ENCODE measurements around the gene XKR7. TPM values are rescaled to one million over a fixed set of nuclear protein-coding genes. Genes with fewer than 3 reads are reported as not detected.
"Not testable (repeated sequence)": the region's sequence is repeated elsewhere in the genome, so short reads cannot be mapped to it uniquely, and the experiment has no call there.

XKR7 gene
- total RNA-seq, 2 donors from 2014 or later: 0.05 TPM; not detected in 1

DNA sequence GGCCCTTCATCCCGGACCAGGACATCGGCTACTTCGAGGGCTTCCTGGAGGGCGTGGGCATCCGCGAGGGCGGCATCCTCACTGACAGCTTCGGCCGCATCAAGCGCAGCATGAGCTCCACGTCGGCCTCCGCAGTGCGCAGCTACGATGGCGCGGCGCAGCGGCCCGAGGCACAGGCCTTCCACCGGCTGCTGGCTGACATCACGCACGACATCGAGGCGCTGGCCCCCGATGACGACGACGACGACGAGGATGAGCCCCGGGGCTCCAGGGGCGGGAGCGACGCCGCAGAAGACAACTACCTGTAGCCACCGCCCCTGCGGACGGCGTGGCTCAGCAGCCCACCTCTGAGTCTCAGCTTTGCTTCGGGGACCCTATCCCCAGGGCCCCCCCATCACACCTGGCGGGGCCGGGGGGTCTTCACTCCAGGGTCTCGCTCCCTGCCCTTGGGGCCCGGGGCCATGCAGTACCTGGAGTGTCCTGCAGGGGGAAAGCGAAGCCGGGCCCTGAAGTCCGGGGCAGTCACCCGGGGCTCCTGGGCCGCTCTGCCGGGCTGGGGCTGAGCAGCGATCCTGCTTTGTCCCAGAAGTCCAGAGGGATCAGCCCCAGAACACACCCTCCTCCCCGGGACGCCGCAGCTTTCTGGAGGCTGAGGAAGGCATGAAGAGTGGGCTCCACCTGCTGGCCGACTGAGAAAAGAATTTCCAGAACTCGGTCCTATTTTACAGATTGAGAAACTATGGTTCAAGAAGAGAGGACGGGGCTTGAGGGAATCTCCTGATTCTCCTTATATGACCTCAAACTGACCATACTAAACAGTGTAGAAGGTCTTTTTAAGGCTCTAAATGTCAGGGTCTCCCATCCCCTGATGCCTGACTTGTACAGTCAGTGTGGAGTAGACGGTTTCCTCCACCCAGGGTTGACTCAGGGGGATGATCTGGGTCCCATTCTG, 63.3 kb downstream of the XKR7 start:
- no peaks in the 10 kb centered on the region for H3K9me3 ChIP-seq
- WGBS: 24% methylated on average over 35 of the region's 59 CpGs
- TF ChIP-seq POLR2A (IDR thresholded peaks at IDR 0.05): no peak
- TF ChIP-seq POLR2AphosphoS5 (IDR thresholded peaks at IDR 0.05): peak; percentile 29
- TF ChIP-seq, protein P1, sequence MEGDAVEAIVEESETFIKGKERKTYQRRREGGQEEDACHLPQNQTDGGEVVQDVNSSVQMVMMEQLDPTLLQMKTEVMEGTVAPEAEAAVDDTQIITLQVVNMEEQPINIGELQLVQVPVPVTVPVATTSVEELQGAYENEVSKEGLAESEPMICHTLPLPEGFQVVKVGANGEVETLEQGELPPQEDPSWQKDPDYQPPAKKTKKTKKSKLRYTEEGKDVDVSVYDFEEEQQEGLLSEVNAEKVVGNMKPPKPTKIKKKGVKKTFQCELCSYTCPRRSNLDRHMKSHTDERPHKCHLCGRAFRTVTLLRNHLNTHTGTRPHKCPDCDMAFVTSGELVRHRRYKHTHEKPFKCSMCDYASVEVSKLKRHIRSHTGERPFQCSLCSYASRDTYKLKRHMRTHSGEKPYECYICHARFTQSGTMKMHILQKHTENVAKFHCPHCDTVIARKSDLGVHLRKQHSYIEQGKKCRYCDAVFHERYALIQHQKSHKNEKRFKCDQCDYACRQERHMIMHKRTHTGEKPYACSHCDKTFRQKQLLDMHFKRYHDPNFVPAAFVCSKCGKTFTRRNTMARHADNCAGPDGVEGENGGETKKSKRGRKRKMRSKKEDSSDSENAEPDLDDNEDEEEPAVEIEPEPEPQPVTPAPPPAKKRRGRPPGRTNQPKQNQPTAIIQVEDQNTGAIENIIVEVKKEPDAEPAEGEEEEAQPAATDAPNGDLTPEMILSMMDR (IDR thresholded peaks at IDR 0.05): peak; percentile 66 to 86 (median 76)
- H3K36me3 ChIP-seq: no peaks in the 10 kb centered on the region
- no peaks in the 10 kb centered on the region for H3K27me3 ChIP-seq (replicated peaks; ENCODE audit: insufficient read depth)
- H3K4me3 ChIP-seq: peak overlapping the region in 1 of 2 donors; percentile 18
- H3K27ac ChIP-seq: no peak overlapping the region
- DNase-seq (ENCODE audit: low spot score): peak; percentile 71
- intact Hi-C loops (cut with DNase I): loop anchor here (2.0 kb wide), 1 partner anchor 208 kb away; no protein-coding TSS in a partner anchor
- peaks cover 5% of the 10 kb centered on the region for H3K4me1 ChIP-seq (replicated peaks)

DNA sequence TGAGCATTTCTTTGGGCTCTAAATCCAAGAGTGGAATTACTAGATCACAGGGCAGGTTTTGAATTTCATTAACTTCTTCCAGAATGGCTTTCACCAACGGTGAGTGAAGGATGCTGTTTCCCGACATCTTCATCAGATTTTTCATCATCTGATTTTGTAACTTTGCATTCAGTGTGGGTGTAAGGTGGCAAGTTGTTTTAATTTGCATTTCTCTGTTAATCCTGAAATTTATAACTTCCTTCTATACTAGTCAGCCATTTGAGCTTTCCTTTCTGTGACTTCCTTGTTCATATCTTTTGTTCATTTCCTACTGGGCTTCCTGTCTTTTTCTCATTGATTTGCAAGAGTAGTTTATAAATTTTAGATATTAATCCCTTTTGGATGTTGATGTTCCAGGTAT, 65.4 kb downstream of the XKR7 start:
- H3K4me3 ChIP-seq: no peak overlapping the region
- no peaks in the 10 kb centered on the region for H3K27me3 ChIP-seq (replicated peaks; ENCODE audit: insufficient read depth)
- no peak overlapping the region for H3K27ac ChIP-seq
- no peak for DNase-seq (ENCODE audit: low spot score)
- WGBS: 43% methylated on average over 2 of the region's 2 CpGs
- intact Hi-C loops (cut with DNase I): no loop called here
- H3K36me3 ChIP-seq: no peaks in the 10 kb centered on the region
- peaks cover 5% of the 10 kb centered on the region for H3K4me1 ChIP-seq (replicated peaks)
- TF ChIP-seq, protein P1 (IDR thresholded peaks at IDR 0.05): no peak
- TF ChIP-seq POLR2A (IDR thresholded peaks at IDR 0.05) (no peak), POLR2AphosphoS5 (IDR thresholded peaks at IDR 0.05) (no peak)
- no peaks in the 10 kb centered on the region for H3K9me3 ChIP-seq

DNA sequence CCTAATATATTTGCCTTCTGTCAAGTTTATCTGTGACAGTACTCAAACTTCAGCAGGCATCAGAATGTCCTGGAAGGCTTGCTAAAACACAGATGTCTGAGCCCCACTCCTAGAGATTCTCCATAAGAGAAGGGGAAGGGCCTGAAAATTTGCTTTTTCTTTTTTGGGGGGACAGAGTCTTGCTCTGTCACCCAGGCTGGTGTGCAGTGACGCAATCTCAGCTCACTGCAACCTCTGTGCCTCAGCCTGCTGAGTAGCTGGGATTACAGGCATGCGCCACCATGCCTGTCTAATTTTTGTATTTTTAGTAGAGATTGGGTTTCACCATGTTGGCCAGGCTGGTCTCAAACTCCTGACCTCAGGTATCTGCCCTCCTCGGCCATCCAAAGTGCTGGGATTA, 65.8 kb downstream of the XKR7 start:
- intact Hi-C loops (cut with DNase I); DNase-seq (ENCODE audit: low spot score); H3K27me3 ChIP-seq (replicated peaks; ENCODE audit: insufficient read depth); H3K36me3 ChIP-seq; H3K4me3 ChIP-seq; H3K4me1 ChIP-seq (replicated peaks); H3K27ac ChIP-seq; H3K9me3 ChIP-seq: not testable (repeated sequence)
- 73% methylated on average over 3 of the region's 3 CpGs for WGBS

DNA sequence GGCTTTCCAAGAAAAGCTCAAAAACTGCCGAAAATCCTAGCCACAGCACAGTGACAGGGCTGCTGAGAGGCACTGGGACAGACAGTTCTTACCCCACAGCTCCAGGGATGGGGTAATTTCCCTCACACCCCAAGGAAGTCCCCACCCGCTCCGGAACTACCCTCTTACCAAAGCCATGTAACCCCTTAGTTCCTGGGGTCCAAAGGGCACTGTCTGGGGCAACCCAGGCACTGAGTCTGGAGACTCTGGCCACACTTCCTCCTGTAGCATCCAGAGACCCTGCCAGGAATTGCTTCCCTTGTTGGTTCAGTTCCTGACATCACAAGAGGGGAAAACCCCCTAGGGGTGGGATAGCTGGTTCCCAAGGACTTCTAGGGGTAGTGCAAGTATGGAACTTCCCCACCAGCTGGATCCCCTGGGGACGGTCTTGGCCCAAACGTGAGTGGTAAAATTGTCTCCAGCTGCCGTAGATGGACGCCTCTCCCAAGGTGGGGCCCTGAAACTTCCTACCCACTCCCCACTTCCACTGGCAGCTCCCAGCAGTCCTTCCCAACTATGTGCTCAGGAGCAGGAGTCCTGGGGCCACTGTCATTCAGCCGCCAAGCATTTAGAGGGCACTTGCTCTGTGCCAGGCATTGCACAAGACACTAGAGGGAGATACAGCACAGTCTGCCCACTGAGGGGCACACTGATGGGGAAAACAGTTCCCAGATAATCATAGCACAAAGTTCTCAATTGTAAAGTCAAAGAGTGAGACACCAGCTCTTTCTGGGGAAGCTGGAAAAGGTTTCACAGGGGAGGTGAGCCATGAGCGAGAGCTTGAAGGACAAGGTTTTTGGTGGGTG, 66.9 kb downstream of the XKR7 start:
- H3K27ac ChIP-seq: no peak overlapping the region
- H3K4me3 ChIP-seq: no peak overlapping the region
- H3K36me3 ChIP-seq: no peaks in the 10 kb centered on the region
- TF ChIP-seq, protein P1 (IDR thresholded peaks at IDR 0.05): no peak
- TF ChIP-seq POLR2A (IDR thresholded peaks at IDR 0.05) (no peak), POLR2AphosphoS5 (IDR thresholded peaks at IDR 0.05) (no peak)
- no peaks in the 10 kb centered on the region for H3K9me3 ChIP-seq
- no peaks in the 10 kb centered on the region for H3K27me3 ChIP-seq (replicated peaks; ENCODE audit: insufficient read depth)
- WGBS: 62% methylated on average over 6 of the region's 9 CpGs
- peaks cover 5% of the 10 kb centered on the region for H3K4me1 ChIP-seq (replicated peaks)
- DNase-seq (ENCODE audit: low spot score): no peak
- intact Hi-C loops (cut with DNase I): no loop called here

DNA sequence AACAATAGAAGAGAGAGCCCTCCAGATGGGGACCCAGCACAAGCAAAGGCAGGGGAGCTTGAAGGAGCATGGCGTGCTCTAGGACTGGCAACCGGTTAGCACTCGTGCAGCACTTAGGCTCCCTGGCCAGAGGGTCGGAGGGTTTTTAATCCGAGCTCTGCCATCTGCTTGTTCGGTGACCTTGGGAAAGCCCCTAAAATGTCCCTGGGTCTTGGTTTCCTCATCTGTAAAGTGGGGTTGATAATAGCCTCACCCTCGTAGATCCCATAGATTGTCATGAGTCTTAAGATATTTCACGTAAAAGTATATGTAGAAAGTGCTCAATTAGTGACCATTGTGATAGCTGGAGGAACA, 67.5 kb downstream of the XKR7 start:
- intact Hi-C loops (cut with DNase I): no loop called here
- TF ChIP-seq POLR2A (IDR thresholded peaks at IDR 0.05): no peak
- no peak for TF ChIP-seq POLR2AphosphoS5 (IDR thresholded peaks at IDR 0.05)
- TF ChIP-seq, protein P1 (IDR thresholded peaks at IDR 0.05): no peak

More for the DNA sequence above, 67.5 kb downstream of the XKR7 start:
- WGBS: 94% methylated on average over 8 of the region's 8 CpGs
- DNase-seq (ENCODE audit: low spot score): no peak
- Histone ChIP-seq H3K9me3 (no peaks in the 10 kb centered on the region), H3K36me3 (no peaks in the 10 kb centered on the region), H3K27ac (no peak overlapping the region), H3K4me3 (no peak overlapping the region), H3K4me1 (replicated peaks) (peaks cover 5% of the 10 kb centered on the region), H3K27me3 (replicated peaks; ENCODE audit: insufficient read depth) (no peaks in the 10 kb centered on the region)
